BLaER1 (cell line): ENCODE data around the gene CCDC78.
A peak's percentile ranks its signal among the peaks of the same experiment; 100 is the strongest.

ENCODE experiments used
- H3K27ac ChIP-seq: shearing (Covaris generic); formaldehyde crosslinking; 2 replicates; pipeline ENCODE4 v1.8.1; 2022
- H3K27me3 ChIP-seq: shearing (Covaris generic); formaldehyde crosslinking; 2 replicates; pipeline ENCODE4 v1.8.1; 2022
- H3K36me3 ChIP-seq: shearing (Covaris generic); formaldehyde crosslinking; 2 replicates; pipeline ENCODE4 v1.8.1; 2022
- H3K4me1 ChIP-seq: shearing (Covaris generic); formaldehyde crosslinking; 2 replicates; pipeline ENCODE4 v1.8.1; 2022
- H3K4me2 ChIP-seq: shearing (Covaris generic); formaldehyde crosslinking; 2 replicates; pipeline ENCODE4 v1.8.1; 2022
- H3K4me3 ChIP-seq: shearing (Covaris generic); formaldehyde crosslinking; 2 replicates; pipeline ENCODE4 v1.8.1; 2022
- H3K9ac ChIP-seq: shearing (Covaris generic); formaldehyde crosslinking; 2 replicates; pipeline ENCODE4 v1.8.1; 2022
- H3K9me3 ChIP-seq: shearing (Covaris generic); formaldehyde crosslinking; 2 replicates; pipeline ENCODE4 v1.8.1; 2022
- H4K20me1 ChIP-seq: shearing (Covaris generic); formaldehyde crosslinking; 2 replicates; pipeline ENCODE4 v1.8.1; 2022
- Cebpa-rat ChIP-seq: shearing (Covaris generic); IDR thresholded peaks from 2 replicates; pipeline ENCODE4 v1.8.1; 2022

The CCDC78 gene

DNA sequence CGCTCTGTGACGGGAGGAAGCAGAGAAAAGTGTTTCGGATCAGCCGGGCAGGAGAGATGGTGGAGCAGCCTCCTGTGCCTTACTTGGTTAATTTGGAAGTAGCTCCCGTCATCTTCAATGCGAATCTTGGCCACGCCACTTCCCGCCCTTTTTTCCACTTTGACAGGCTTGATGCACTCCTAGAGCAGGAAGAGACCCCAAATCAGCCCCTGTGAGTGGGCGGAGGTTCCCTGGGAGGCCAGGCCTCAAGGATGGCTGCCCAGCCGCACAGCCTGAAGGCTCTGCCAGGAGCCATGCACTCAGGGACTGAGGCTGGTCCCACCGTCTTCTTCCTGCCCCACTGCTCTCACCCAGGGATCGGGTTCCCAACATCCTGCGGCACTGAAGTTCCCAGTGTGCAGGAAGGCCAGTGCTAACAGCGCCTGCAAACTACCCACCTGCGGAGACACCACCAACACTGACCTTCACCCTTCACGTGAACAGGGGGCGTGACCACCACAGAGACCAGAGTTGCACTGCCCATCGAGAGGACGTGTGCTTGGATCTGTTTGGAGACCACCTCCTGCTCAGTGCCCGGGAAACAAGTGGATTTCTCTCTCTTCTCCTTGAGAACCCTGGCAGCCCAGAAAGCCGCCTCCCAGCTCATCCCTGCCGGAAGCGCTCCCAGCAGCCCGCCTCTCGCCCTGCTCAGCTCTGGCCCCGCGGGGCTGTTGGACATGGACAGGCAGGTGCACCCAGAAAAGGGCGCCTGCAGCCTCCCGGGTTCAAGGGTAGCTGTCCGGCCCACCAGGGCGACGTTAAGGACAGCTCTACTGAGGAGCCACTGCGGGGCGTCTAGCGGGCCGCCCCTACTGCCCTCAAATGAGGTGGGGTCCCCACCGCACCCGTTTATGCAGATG lies 13.6 kb upstream of the CCDC78 start:
- peak overlapping the region; percentile 99 for H3K4me2 ChIP-seq
- peaks cover 24% of the 10 kb centered on the region for H3K36me3 ChIP-seq
- H4K20me1 ChIP-seq, result peaks cover 14% of the 10 kb centered on the region
- no peaks in the 10 kb centered on the region for H3K9me3 ChIP-seq
- H3K9ac ChIP-seq, result peak overlapping the region; percentile 87
- H3K4me1 ChIP-seq, result peaks cover 68% of the 10 kb centered on the region
- H3K27ac ChIP-seq, result peak overlapping the region; percentile 89
- no peaks in the 10 kb centered on the region for H3K27me3 ChIP-seq
- TF ChIP-seq Cebpa-rat, result no peak
- peak overlapping the region; percentile 81 for H3K4me3 ChIP-seq

- peaks cover 52% of the 10 kb centered on the region for H3K36me3 ChIP-seq
- H3K9me3 ChIP-seq, result no peaks in the 10 kb centered on the region
- H4K20me1 ChIP-seq, result peaks cover 40% of the 10 kb centered on the region
- H3K27me3 ChIP-seq, result no peaks in the 10 kb centered on the region
- H3K4me3 ChIP-seq, result peak overlapping the region; percentile 67
- peak overlapping the region; percentile 87 for H3K9ac ChIP-seq
- peak overlapping the region; percentile 99 for H3K4me2 ChIP-seq
- H3K27ac ChIP-seq, result peak overlapping the region; percentile 89
- TF ChIP-seq Cebpa-rat, result no peak; the same call in 1 of the 2 replicates
- H3K4me1 ChIP-seq, result peaks cover 90% of the 10 kb centered on the region
Measured at GRCh38 chr16:736936-737481, 10.8 kb upstream of the CCDC78 start.

DNA sequence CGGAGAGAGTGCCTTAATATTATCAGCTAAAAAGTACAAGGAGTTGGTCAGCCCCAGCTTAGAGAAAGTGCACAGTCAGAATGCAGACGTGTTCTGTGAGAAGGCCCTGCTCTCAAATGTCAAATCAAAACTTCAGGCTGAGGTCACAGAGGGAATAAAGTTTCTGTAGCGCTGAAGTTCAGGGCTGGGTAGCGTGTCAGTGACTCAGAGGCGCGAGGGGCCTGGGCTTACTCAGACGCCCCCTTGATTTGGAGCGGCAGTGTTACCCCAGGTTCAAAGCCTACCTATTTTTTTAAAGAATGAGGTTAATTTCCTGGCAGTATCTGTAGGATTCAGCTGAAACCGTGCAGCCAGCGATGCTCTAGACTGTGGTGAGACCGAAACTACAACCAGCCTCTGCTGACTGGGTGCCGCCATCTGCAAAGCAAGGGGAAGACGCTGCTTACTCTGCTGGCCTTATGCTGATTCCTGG lies 9.8 kb upstream of the CCDC78 start:
- Histone ChIP-seq H3K4me3 (peak overlapping the region; percentile 67), H3K4me1 (peaks cover 93% of the 10 kb centered on the region), H3K9ac (peak overlapping the region; percentile 87), H3K4me2 (peak overlapping the region; percentile 99), H3K36me3 (peaks cover 62% of the 10 kb centered on the region), H3K27me3 (no peaks in the 10 kb centered on the region), H3K27ac (peak overlapping the region; percentile 89), H3K9me3 (no peaks in the 10 kb centered on the region), H4K20me1 (peaks cover 50% of the 10 kb centered on the region)
- no peak for TF ChIP-seq Cebpa-rat

GRCh38 chr16:734981-735881 lies 9.0 kb upstream of the CCDC78 start:
- H3K4me3 ChIP-seq, result peak overlapping the region; percentile 67
- no peaks in the 10 kb centered on the region for H3K27me3 ChIP-seq
- peak overlapping the region; percentile 87 for H3K9ac ChIP-seq
- peaks cover 94% of the 10 kb centered on the region for H3K4me1 ChIP-seq
- H3K27ac ChIP-seq, result peak overlapping the region; percentile 89
- no peak for TF ChIP-seq Cebpa-rat
- peaks cover 58% of the 10 kb centered on the region for H4K20me1 ChIP-seq
- peaks cover 70% of the 10 kb centered on the region for H3K36me3 ChIP-seq
- H3K4me2 ChIP-seq, result peak overlapping the region; percentile 99
- H3K9me3 ChIP-seq, result no peaks in the 10 kb centered on the region

DNA sequence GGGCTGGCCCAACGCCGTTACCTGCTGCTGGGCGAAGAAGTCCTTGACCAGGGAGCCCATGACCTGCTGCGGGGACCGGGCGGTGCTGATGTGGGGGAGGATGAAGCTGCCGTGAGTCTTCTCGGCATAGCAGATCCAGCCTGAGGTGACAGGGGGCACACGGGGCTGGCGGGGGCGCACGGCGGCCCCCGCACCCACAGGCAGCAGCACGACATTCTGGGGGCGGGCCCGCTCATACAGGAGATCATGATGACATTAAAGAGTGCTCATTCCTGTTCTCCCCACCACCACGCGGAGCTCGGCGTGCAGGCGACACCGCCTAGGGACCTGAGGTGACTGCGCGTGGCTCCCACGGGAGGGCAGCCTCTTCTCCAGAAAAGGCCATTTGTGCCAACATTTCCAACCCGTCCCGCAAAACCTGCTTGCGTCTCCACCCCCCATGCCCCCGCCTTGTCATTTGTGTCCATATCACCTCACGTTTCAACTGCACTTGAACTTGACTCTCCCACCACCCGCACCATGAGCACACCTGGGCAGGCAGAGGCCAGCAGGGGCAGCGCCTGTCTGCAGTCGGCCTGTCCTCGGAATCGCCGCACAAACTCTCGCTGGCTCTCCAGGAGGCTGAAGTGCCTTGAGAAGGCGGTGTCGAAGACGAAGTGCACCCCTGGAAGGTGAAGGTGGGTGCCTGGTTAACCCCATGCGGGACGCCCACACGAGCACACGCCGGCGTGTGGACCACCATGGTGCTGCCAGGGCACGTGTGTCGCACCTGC lies 8.2 kb upstream of the CCDC78 start:
- no peak for TF ChIP-seq Cebpa-rat
- H3K27ac ChIP-seq, result peak overlapping the region; percentile 26; the same call in 1 of the 2 replicates

DNA sequence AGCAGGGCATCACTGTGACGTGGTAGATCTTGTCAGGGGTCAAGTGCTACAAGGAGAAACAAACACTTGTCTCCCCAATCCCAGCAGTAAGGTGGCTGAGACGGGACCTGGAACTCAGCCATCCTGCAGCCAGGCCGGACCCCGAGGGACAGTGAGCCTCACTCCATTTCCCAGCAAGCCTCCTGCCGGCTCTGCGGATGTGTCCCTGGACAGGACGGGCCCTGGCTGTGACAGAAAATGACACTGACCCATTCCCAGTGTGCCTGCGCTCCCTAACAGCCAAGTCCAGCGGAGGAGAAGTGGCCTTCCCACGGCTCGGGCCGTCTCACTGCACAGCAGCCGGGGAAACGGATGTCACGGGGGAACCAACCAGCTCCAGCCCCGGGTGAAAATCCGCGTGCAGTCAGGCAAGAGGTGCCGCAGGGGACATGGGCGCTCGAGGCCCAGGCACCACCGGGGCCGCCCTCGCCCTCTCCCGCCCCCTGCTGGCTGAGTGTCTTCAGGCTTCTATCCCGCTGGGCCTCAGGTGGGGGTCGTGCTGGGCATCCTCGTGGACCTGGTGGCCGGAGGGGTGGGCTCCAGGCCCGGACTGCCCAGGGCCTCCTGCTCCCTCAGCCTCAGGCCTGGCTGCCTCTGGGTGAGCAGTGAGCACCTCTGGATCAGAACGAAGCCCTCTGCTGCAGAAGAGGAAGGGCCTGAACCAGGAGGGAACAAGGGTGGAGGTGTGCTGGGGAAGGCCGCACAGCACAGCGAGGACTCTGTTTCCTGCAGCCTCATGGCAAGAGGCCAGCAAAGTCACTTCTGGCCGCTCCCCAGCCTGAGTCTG lies 7.4 kb upstream of the CCDC78 start:
- H3K9me3 ChIP-seq, result no peaks in the 10 kb centered on the region
- H3K4me2 ChIP-seq, result peak overlapping the region; percentile 99
- no peaks in the 10 kb centered on the region for H3K27me3 ChIP-seq
- H3K4me3 ChIP-seq, result no peak overlapping the region
- H4K20me1 ChIP-seq, result peaks cover 71% of the 10 kb centered on the region
- peak overlapping the region; percentile 26; the same call in 1 of the 2 replicates for H3K27ac ChIP-seq
- peak overlapping the region; percentile 22; the same call in 1 of the 2 replicates for H3K9ac ChIP-seq
- TF ChIP-seq Cebpa-rat, result no peak
- H3K36me3 ChIP-seq, result peaks cover 82% of the 10 kb centered on the region
- peaks cover 86% of the 10 kb centered on the region for H3K4me1 ChIP-seq

More for the DNA sequence above, 8.2 kb upstream of the CCDC78 start:
- Histone ChIP-seq H3K4me2 (peak overlapping the region; percentile 99), H3K36me3 (peaks cover 78% of the 10 kb centered on the region), H3K4me3 (peak overlapping the region; percentile 67; the same call in 1 of the 2 replicates), H3K27me3 (no peaks in the 10 kb centered on the region), H3K9ac (peak overlapping the region; percentile 87), H3K9me3 (no peaks in the 10 kb centered on the region), H4K20me1 (peaks cover 66% of the 10 kb centered on the region), H3K4me1 (peaks cover 87% of the 10 kb centered on the region)

- Histone ChIP-seq H3K27me3 (no peaks in the 10 kb centered on the region), H3K4me3 (no peak overlapping the region), H3K4me1 (peaks cover 82% of the 10 kb centered on the region), H3K4me2 (peak overlapping the region; percentile 99; the same call in 1 of the 2 replicates), H3K36me3 (peaks cover 82% of the 10 kb centered on the region), H3K27ac (0 out of 2 replicates have a peak overlapping the region, but pooled peaks have one; percentile 26), H4K20me1 (peaks cover 71% of the 10 kb centered on the region), H3K9ac (peak overlapping the region; percentile 22; the same call in 1 of the 2 replicates), H3K9me3 (no peaks in the 10 kb centered on the region)
- TF ChIP-seq Cebpa-rat, result no peak
Measured at GRCh38 chr16:732936-733335, 6.7 kb upstream of the CCDC78 start.

DNA sequence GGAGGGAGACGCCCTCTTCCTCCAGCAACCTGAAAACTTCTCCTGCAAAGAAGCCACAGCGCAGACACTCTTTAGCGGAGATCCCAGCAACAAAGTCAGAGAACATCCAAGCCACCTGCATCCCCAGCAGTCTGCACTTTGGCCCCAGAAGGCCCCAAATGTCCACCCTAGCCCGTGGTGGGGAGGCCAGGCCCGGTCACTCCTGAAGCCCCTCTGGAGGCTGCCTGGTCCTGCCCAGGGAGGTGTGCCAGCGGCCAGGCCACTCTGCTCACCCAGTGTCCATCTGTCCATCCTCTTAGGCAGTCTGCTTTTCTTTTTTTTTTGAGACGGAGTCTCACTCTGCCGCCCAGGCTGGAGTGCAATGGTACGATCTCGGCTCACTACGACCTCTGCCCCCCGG lies 6.1 kb upstream of the CCDC78 start:
- TF ChIP-seq Cebpa-rat, result no peak
- Histone ChIP-seq H3K36me3 (peaks cover 82% of the 10 kb centered on the region), H3K9me3 (no peaks in the 10 kb centered on the region), H4K20me1 (peaks cover 71% of the 10 kb centered on the region), H3K27me3 (no peaks in the 10 kb centered on the region), H3K9ac (peak overlapping the region; percentile 2; the same call in 1 of the 2 replicates), H3K27ac (no peak overlapping the region), H3K4me3 (no peak overlapping the region), H3K4me1 (peaks cover 80% of the 10 kb centered on the region), H3K4me2 (0 out of 2 replicates have a peak overlapping the region, but pooled peaks have one; percentile 2)
